Smooth muscle cell of bladder (primary cell): ENCODE measurements around the gene LCAT. TPM values are rescaled to one million over a fixed set of nuclear protein-coding genes. Genes with fewer than 3 reads are reported as not detected.

Experiments used
- total RNA-seq: library from RNA; depleted of rRNA; stranded (reverse); fragments of >200 nt; gene quantifications from 2 replicates; pipeline ENCODE4 v1.2.3, GENCODE V29; 2014

LCAT gene, protein sequence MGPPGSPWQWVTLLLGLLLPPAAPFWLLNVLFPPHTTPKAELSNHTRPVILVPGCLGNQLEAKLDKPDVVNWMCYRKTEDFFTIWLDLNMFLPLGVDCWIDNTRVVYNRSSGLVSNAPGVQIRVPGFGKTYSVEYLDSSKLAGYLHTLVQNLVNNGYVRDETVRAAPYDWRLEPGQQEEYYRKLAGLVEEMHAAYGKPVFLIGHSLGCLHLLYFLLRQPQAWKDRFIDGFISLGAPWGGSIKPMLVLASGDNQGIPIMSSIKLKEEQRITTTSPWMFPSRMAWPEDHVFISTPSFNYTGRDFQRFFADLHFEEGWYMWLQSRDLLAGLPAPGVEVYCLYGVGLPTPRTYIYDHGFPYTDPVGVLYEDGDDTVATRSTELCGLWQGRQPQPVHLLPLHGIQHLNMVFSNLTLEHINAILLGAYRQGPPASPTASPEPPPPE
- total RNA-seq = 3.6 and 6.1 TPM in 2 replicates

DNA sequence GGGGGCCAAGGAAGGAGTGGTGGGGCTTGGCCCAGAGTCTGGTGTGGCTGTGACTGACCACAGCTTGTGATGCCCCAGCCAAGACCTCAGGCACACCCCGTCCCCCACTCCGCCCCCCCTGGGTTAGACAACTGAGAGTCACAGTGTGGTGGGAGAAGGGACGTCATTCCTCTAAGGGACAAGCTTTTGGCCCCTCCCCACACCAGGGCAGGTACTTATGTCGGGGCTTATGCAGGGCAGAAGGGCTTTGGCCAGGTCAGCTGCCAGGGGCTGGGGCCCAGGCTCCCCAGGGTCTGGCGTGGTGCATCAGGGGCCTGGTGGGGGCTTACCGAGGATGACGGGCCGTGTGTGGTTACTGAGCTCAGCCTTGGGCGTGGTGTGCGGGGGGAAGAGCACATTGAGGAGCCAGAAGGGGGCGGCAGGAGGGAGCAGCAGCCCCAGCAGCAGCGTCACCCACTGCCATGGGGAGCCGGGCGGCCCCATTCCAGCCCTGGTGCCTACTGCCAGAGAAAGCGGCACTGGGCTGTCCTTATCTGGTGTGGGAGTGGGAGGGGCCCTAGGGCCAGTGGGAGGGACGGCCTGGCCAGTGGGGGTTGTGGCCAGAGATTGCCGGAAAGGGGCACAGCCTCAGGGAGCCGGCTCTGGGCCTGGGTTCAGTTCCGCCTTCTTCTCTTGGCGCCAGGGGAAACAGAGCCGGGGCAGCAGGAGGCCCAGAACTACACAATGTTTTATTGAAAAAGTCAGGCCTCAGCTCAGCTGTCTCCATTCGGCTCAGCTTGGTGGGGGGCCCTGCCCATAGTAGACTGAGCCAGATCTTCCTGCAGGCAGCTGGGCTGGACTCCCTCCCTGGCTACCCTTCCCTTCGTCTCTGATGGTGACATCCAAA, at the start of gene LCAT:
TSS of gene LCAT (minus strand) at position 502 of the 886 bp plus-strand sequence. CDS start at position 483, 19 bp downstream.

DNA sequence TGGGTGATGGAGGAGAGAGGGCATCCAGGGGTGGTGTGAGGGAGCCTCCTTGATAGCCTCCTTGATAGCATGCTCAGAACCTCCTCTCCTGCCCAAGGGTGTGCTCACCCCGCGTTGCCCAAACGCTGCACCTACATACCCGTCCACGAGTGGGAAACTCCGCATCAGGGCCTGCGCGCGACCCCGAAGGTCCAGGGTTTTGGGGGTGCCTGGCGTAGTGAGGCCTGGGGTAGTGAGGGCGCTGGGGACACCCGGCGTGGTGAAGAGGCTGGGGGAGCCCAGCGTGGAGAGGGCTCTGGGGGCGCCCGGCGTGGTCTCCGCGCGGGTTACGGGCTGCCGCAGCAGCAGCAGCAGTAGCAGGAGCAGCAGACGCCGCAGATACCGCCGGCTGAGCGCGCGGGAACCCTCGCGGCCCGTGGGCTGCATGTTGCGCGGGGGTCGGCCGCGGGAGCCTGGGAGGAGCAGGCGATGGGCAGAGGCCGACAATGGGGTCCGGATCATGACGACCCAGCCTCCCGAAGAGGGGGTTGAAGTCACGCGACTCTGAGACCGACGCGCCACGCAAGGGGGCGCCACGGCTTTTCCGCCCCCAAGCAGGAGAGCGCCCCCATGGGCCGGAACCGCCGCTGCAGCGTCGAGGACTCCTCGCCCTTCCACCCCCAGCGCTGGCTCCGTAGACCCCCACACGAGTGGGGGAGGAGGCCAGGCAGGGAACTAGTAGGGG, 36.2 kb upstream of the LCAT start, which contains the start of gene DPEP3:
TSS of gene DPEP3 (minus strand) at position 545 of the 724 bp plus-strand sequence. CDS start at position 426, 119 bp downstream.

GRCh38 chr16:67968400-67969253, 24.7 kb upstream of the LCAT start, which contains the start of gene SLC12A4:
Gene SLC12A4, minus strand, starts transcription at chr16:67968637. Its CDS starts 84 bp downstream, at chr16:67968553.

GRCh38 chr16:67936124-67936879, 7.6 kb downstream of the LCAT start, which contains the start of gene PSMB10:
Gene PSMB10, minus strand, starts transcription at chr16:67936850. Its CDS starts 101 bp downstream, at chr16:67936749.

DNA sequence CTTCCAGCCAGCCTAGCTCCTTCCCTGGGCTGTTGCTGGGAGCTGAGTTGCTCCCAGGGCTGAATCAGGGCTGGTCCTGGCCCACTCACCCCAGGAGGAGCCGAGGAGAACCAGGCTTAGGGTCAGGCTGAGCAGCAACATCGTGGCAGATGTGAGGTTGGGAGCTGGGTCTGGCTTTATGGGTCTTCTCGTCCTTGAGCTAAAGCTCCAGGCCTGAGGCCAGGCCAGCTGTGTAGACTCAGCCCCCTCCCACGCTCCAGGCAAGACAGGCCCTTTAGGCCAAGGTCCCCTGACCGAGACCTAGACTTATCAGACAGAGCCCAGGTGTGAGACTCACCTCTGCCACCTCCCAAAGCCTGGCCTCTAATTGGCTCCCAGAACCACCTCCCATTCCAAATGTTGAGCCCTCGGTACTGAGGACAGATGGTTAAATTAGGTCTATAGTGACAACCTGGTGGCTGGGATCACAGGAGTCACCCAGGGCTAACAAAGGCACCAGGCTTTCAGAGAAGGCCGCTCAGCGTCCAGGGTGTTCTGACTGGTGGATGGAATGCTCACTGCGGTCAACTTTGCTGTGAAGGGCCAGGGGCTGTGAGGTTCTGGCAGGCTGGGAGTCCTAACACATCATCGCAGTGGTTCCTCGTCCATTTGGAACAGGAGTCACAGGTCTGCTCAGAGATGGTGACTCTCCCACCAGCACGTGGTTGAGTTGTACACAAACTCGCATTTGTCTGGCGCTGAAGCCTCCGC, 12.0 kb downstream of the LCAT start, which contains the start of gene CTRL:
TSS of gene CTRL (minus strand) at position 151 of the 750 bp plus-strand sequence. CDS start at position 141, 10 bp downstream.

DNA sequence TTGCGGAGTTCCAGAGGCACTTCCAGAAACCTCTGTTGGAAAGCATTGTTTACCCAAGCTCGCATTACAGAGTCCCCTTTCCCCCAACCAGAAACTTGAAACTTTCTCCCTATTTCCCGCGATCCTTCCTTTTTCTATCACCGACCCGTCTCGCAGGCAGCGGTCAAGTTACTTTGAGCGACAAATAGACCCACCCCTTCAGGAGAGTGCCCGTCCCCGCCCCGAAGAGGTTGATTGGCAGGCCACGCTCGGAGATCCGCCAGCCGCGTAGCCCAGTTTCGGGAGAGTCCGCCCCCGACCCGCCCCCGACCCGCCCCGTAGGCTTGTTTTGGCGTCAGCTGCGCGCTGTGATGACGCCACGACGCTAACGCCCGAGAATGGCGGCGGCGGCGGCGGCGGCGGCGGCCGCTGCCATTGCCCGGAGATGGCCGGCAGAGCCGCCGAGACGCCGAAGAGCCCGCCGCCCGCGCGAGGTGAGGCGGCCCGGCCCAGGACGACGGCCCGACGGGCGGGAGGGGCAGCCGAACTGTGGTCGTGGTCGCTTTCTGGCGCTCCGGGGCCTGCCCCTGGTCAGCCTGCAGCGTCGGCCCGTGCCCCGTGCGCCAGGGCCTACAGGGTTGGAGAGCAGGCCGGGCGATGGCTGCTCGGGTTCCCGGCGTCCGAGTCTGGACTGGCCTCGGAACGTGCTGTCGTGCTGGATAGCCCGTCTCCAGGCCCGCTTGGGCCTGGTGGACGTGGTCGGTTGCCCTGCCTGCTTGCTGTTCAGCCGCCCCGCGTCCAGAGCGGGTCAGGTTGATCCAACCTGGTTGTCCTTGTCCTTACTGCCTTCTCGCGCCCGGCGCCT, 50.8 kb downstream of the LCAT start, which contains the start of gene PSKH1:
TSS of gene PSKH1 (plus strand) at position 356 of the 844 bp plus-strand sequence. CDS start 15,496 bp downstream, outside the sequence.

Other genes starting within 250 kb of the LCAT start
- gene GFOD2, start 224.8 kb downstream of the LCAT start, total RNA-seq = 9.1 and 13.9 TPM in 2 replicates
- gene RANBP10, start 137.6 kb downstream of the LCAT start, total RNA-seq = 3.1 and 4.3 TPM in 2 replicates
- 0.57 and 1.2 TPM in 2 replicates for gene TSNAXIP1, start 137.2 kb downstream of the LCAT start, total RNA-seq
- 22.3 and 31.9 TPM in 2 replicates for gene THAP11, start 101.8 kb downstream of the LCAT start, total RNA-seq
- gene NUTF2, start 97.2 kb downstream of the LCAT start, total RNA-seq = 94.4 and 101 TPM in 2 replicates
- 13.5 and 15.4 TPM in 2 replicates for gene CENPT, start 96.4 kb downstream of the LCAT start, total RNA-seq
- gene EDC4, start 71.1 kb downstream of the LCAT start, total RNA-seq = 39.3 and 43.6 TPM in 2 replicates
- gene NRN1L, start 59.2 kb downstream of the LCAT start, total RNA-seq = 0.14 TPM in 1 of 2 replicates, not detected in the other
- gene PSKH1, start 50.9 kb downstream of the LCAT start, total RNA-seq = 8.7 and 14.7 TPM in 2 replicates
- 0.74 and 0.85 TPM in 2 replicates for gene CTRL, start 12.3 kb downstream of the LCAT start, total RNA-seq
- 61.4 and 82.1 TPM in 2 replicates for gene PSMB10, start 7.3 kb downstream of the LCAT start, total RNA-seq
- gene SLC12A4, start 24.5 kb upstream of the LCAT start, total RNA-seq = 105 and 150 TPM in 2 replicates
- gene DPEP3, start 36.4 kb upstream of the LCAT start, total RNA-seq = not detected in 2 replicates
- not detected in 2 replicates for gene DPEP2, start 55.4 kb upstream of the LCAT start, total RNA-seq
- gene DPEP2NB, start 71.8 kb upstream of the LCAT start, total RNA-seq = not detected in 2 replicates
- 7.8 and 10.3 TPM in 2 replicates for gene DDX28, start 79.1 kb upstream of the LCAT start, total RNA-seq
- gene DUS2, start 79.2 kb upstream of the LCAT start, total RNA-seq = 10.8 and 12.5 TPM in 2 replicates
- gene NFATC3, start 141.2 kb upstream of the LCAT start, total RNA-seq = 6.7 and 8.3 TPM in 2 replicates